ENCODE results near the gene BANP.

BANP gene

DNA sequence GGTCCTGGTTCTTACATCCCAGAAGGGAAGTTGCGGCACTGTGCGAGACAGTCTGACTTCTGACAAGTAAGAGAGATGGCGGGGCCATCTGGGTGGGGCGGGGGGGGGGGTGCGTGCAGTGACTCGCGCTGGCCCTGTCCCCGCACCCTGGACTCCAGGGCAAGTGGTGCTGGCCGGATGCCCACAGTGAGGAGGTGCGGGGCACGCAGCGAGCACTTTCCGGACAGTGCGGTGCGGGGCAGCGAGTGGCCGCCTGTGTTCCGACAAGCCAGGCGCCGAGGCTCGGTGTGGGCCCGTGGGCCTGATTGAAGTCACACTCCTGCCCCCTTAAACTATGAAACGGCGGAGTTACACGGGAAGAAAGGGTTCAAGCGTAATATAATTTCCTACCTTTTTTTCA lies 106.4 kb downstream of the BANP start:
- Histone ChIP-seq H4K20me1 (ENCODE audit: insufficient read depth, low read length) (no peaks in the 10 kb centered on the region), H3K27me3 (ENCODE audit: insufficient read depth, low read length, poor library complexity) (no peaks in the 10 kb centered on the region), H3K4me1 (ENCODE audit: insufficient read depth, low read length) (no peaks in the 10 kb centered on the region), H3K79me2 (ENCODE audit: insufficient read depth, low read length) (no peaks in the 10 kb centered on the region), H3K9ac (ENCODE audit: low read depth, low read length) (no peak overlapping the region), H3K36me3 (ENCODE audit: insufficient read depth, low read length) (peaks cover 30% of the 10 kb centered on the region), H3K9me3 (ENCODE audit: insufficient read depth, low read length, severe bottlenecking) (no peaks in the 10 kb centered on the region), H3K4me3 (ENCODE audit: low read depth in 1 of 2, low read length in 2 of 2) (no peak overlapping the region), H3K4me2 (ENCODE audit: insufficient read depth, low read length) (no peak overlapping the region), H3K27ac (ENCODE audit: low read length) (no peak overlapping the region), H2AFZ (ENCODE audit: low read depth, low read length) (no peak overlapping the region)
- ATAC-seq (ENCODE audit: insufficient read depth, low read depth) (no peak), DNase-seq (no peak)
- TF ChIP-seq, protein P1, sequence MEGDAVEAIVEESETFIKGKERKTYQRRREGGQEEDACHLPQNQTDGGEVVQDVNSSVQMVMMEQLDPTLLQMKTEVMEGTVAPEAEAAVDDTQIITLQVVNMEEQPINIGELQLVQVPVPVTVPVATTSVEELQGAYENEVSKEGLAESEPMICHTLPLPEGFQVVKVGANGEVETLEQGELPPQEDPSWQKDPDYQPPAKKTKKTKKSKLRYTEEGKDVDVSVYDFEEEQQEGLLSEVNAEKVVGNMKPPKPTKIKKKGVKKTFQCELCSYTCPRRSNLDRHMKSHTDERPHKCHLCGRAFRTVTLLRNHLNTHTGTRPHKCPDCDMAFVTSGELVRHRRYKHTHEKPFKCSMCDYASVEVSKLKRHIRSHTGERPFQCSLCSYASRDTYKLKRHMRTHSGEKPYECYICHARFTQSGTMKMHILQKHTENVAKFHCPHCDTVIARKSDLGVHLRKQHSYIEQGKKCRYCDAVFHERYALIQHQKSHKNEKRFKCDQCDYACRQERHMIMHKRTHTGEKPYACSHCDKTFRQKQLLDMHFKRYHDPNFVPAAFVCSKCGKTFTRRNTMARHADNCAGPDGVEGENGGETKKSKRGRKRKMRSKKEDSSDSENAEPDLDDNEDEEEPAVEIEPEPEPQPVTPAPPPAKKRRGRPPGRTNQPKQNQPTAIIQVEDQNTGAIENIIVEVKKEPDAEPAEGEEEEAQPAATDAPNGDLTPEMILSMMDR (IDR thresholded peaks at IDR 0.05; ENCODE audit: borderline replicate concordance, extremely low read depth, low read length, poor library complexity, severe bottlenecking), result no peak
- TF ChIP-seq EZH2 (IDR thresholded peaks at IDR 0.05; ENCODE audit: borderline replicate concordance, low read depth, low read length, severe bottlenecking), result no peak

DNA sequence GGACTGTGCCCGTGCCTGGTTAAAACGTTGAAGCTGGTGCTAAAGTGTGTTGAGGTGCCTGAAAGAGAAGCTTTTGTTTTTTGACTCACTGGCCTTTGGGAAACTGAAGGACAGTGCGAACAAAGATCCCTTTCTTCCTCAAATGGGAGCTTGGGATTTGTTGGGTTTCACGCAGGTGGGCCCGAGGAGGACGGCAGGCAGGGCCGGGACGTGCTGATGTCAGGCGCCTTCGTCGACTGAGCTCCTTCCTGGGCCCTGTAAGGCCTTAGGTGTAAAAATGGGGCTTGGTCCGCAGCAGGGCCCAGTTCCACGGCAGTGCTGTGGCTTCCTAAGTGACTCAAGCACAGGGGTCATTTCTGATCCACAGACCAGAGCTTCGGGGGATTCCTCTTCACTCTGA lies 106.9 kb downstream of the BANP start:
- no peak for TF ChIP-seq EZH2 (IDR thresholded peaks at IDR 0.05; ENCODE audit: borderline replicate concordance, low read depth, low read length, severe bottlenecking)
- TF ChIP-seq, protein P1 (IDR thresholded peaks at IDR 0.05; ENCODE audit: borderline replicate concordance, extremely low read depth, low read length, poor library complexity, severe bottlenecking), result no peak
- Histone ChIP-seq H3K4me1 (ENCODE audit: insufficient read depth, low read length) (no peaks in the 10 kb centered on the region), H3K4me3 (ENCODE audit: low read depth in 1 of 2, low read length in 2 of 2) (no peak overlapping the region), H3K4me2 (ENCODE audit: insufficient read depth, low read length) (no peak overlapping the region), H3K27ac (ENCODE audit: low read length) (no peak overlapping the region), H3K27me3 (ENCODE audit: insufficient read depth, low read length, poor library complexity) (no peaks in the 10 kb centered on the region), H2AFZ (ENCODE audit: low read depth, low read length) (no peak overlapping the region), H3K9ac (ENCODE audit: low read depth, low read length) (no peak overlapping the region), H3K36me3 (ENCODE audit: insufficient read depth, low read length) (peaks cover 30% of the 10 kb centered on the region), H3K79me2 (ENCODE audit: insufficient read depth, low read length) (no peaks in the 10 kb centered on the region), H3K9me3 (ENCODE audit: insufficient read depth, low read length, severe bottlenecking) (no peaks in the 10 kb centered on the region), H4K20me1 (ENCODE audit: insufficient read depth, low read length) (no peaks in the 10 kb centered on the region)
- DNase-seq (no peak), ATAC-seq (ENCODE audit: insufficient read depth, low read depth) (no peak)

DNA sequence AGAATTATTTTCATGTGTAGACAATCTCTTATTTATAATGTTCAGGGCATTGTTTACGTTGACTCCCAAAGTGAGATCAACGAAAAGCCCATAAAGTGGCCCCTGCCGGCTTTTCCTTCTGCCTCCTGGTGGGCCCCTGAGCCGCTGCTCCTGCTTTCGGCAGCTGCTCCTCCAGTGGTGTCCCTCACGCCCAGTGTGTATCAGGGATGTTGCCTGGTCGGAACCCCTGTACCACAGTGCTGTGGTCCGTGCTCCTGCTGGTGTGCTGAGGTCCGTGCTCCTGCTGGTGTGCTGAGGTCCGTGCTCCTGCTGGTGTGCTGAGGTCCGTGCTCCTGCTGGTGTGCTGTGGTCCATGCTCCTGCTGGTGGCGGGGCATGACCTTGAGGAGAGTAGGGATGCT lies 107.6 kb downstream of the BANP start:
- H3K9me3 ChIP-seq (ENCODE audit: insufficient read depth, low read length, severe bottlenecking), result no peaks in the 10 kb centered on the region
- no peak overlapping the region for H3K27ac ChIP-seq (ENCODE audit: low read length)
- no peaks in the 10 kb centered on the region for H3K79me2 ChIP-seq (ENCODE audit: insufficient read depth, low read length)
- H4K20me1 ChIP-seq (ENCODE audit: insufficient read depth, low read length), result 0 out of 2 replicates have a peak, but pooled peaks cover under 1% of the 10 kb centered on the region
- ATAC-seq (ENCODE audit: insufficient read depth, low read depth) (no peak), DNase-seq (no peak)
- no peak overlapping the region for H3K4me2 ChIP-seq (ENCODE audit: insufficient read depth, low read length)
- peaks cover 31% of the 10 kb centered on the region for H3K36me3 ChIP-seq (ENCODE audit: insufficient read depth, low read length)
- H3K9ac ChIP-seq (ENCODE audit: low read depth, low read length), result no peak overlapping the region
- no peak overlapping the region for H3K4me3 ChIP-seq (ENCODE audit: low read depth in 1 of 2, low read length in 2 of 2)
- no peaks in the 10 kb centered on the region for H3K27me3 ChIP-seq (ENCODE audit: insufficient read depth, low read length, poor library complexity)
- H3K4me1 ChIP-seq (ENCODE audit: insufficient read depth, low read length), result no peaks in the 10 kb centered on the region
- TF ChIP-seq, protein P1 (IDR thresholded peaks at IDR 0.05; ENCODE audit: borderline replicate concordance, extremely low read depth, low read length, poor library complexity, severe bottlenecking), result no peak
- no peak for TF ChIP-seq EZH2 (IDR thresholded peaks at IDR 0.05; ENCODE audit: borderline replicate concordance, low read depth, low read length, severe bottlenecking)
- no peak overlapping the region for H2AFZ ChIP-seq (ENCODE audit: low read depth, low read length)
